ENCODE data around the gene PDZD7.
A peak's percentile ranks its signal among the peaks of the same experiment; 100 is the strongest.

PDZD7 gene

DNA sequence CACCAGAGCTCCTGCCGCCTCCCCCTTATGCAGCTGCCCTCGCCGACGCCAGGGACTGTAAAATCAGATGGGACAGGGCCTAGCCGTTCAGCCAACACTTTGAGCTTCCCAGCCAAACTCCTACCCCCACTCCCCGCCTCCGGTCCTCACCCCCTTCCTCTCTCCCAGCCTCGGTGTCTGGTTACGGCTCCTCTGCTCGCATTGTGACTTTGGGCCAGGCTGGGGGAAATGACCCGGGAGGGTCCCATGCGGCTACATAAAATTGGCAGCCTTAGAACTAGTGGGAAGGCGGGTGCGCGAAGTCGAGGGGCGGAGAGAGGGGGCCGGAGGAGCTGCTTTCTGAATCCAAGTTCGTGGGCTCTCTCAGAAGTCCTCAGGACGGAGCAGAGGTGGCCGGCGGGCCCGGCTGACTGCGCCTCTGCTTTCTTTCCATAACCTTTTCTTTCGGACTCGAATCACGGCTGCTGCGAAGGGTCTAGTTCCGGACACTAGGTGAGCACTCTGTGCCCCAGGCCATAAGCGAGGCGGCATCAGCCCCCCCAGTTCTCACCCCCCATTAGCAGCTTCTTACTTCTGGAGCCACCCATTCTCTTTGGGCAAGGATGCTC lies 30.8 kb upstream of the PDZD7 start, which contains the start of gene KAZALD1:
Gene KAZALD1 (plus strand): TSS at position 366 of the 608 bp plus-strand sequence. CDS start 604 bp downstream, outside the sequence.
- DNase-seq (ENCODE audit: low spot score) = no peak

DNA sequence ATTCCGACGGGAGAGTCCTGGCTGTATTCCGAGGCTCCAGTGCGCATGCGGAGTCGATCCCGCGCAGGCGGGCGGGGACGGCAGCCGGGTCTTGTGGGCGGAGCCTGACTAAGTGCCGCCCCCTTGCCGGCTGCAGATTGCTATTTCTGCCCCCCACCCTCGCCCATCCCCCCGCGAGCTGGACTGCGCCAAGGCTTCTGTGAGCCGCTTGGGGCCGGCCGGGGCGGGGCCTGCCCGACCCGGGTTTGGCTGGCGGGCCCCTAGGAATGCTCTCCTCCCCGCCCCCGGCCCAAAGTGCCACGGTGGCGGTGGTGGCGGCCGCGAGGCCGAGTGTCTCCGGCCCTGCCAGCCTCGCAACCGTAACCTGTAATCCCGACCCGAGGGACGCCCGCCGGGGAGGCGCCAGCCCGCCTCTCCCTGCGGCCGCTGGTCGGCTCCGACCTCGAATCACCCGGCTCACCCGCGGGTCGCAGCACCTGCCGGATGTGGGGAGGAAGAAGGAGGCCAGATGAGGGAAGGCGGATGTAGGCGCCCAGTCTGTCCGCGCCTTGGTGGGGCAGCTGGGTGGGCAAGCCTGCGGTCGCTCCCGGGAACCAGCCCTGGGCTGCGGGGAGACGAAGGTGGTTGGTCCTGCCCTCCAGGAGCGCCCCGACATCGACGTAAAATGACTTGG lies 30.2 kb upstream of the PDZD7 start:
- DNase-seq (ENCODE audit: low spot score) = no peak

DNA sequence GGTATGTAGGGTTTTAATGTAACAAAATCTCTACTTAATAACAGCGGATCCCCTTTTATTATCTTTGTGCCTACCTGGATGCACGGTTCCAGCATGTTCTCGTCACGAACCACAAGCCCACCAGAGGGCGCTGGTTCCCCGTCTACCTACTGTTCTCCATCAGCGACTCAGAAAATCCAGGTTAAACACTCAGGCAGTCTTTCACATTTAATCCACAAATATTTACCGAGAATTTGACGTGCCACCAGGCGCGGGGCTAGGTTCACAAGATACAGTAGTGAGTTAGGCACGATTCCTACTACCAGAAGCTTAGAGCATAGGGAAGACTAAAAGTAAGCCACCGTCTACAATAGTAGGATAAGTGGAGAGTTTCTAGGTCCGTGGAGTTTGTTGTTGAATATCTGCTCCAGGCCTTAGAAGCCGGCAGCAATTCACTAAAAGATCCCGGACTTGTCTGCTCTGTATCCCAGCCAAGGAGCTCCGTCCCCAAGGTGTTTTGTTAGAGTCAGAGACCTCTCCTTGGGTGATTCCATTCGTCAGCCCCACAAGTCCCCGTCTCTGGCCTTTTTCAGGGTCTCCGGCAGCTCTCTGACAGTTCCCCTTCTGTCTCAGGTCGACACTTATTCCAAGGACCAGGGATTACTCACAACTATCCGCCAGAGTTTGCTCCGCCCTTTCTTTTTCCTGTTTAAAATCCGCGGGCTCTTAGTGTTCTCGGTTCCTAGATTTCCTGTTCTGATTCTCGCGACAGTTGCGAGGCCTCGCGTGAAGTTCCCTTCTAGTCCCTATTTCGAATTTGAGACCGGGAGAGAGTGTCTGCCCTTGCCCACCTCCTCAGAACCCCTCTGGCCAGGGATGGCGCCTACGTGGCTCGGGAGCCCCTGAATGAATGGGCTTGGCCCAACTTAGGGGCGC lies 29.4 kb upstream of the PDZD7 start:
- DNase-seq (ENCODE audit: low spot score) = peak; percentile 95

DNA sequence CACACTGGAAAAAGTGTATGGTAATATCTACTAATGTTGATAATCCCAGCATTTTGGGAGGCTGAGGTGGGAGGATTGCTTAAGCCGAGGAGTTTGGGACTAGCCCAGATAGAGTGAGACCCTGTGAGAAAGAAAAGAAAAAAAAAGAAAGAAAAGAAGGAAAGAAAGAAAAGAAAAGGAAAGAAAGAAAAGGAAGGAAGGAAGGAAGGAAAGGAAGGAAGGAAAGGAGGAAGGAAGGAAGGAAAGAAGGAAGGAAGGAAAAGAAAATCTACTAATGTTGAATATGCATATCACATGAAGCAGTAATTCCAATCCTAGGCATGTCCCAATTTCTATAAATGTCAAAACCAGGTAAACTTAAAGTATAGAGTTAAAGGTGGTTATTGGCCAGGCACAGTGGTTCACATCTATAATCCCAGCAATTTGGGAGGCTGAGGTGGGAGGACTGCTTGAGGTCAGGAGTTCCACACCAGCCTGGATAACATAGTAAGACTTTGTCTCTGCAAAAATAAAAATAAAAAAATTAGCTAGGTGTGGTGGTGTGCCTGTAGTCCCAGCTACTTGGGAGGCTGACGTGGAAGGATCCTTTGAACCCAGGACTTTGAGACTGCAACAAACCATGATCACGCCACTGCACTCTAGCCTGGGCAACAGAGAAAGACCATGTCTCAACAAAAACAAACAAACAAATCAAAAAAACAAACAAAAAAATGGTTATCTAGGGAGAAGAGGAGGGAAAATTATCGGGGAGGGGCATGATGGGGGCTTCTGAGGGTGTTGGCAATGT lies 25.6 kb upstream of the PDZD7 start:
- DNase-seq (ENCODE audit: low spot score) = no peak

DNA sequence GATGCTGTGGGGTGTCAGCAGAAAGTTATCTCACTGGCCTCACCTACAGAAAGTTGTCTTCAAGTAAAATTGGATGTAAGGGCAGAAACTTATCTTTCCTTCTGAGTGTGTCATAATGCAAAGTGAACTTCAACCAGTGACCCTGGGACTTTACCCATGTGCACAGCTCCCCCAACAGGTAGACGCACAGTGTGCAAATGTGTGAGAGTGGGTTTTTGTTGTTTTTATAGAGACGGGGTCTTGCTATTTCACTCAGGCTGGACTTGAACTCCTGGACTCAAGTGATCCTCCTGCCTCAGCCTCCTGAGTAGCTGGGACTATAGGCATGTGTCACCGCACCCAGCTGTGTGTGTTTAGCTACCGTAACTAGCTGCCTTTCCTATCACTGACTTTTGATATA lies 24.5 kb upstream of the PDZD7 start:
- no peak for DNase-seq (ENCODE audit: low spot score)

DNA sequence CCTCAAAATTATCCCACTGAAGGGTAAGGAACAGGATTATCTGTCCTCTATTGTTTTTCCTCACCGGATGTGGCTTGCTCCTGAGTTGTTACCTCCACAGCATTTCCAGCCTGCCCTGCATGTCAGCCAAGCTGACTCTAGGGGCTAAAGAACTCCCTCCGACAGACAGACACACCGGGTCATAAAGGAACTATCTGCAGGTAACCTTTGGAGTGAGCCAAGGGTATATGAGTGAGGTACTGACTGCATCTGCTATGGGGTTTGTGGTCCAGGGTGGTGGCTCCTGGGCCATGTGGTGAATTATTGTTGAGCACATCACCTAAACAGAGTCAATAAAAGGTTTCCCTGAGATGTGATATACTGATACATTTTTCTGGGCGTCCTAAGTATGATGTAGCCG lies 23.9 kb upstream of the PDZD7 start:
- no peak for DNase-seq (ENCODE audit: low spot score)

DNA sequence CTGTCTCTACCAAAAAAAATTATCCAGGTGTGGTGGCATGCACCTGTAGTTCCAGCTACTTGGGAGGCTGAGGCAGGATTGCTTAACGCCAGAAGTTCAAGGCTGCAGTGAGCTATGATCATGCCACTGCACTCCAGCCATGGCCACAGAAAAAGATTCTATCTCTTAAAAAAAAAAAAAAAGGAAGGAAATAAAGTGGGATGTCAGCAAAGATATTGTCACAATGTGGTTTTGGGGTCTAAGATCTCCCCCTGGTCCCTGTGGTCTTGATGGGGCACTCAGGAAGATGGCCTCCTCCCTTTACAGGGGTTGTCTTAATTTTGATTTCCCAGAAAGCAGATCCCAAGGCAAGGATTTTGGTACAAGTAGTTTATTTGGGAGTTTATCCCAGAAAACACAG lies 23.4 kb upstream of the PDZD7 start:
- DNase-seq (ENCODE audit: low spot score) = no peak

DNA sequence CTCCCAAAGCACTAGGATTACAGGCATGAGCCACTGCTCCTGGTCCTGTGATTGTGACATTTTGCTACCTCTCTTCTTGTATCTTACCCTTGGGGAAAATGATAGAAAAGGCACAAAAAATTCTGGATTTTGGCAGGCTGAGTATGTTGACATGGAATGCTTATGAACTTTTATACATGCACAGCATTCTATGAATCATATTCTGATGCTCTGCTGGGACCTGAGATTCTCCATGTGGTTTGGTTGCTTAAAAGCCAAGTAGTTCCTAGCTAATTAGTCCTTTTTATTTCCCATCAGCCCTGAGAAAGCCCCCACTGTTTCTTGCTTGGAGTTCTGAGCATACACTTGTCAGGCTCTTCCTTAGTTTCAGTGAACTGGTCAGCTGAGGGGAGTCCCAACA lies 22.6 kb upstream of the PDZD7 start:
- DNase-seq (ENCODE audit: low spot score) = no peak

DNA sequence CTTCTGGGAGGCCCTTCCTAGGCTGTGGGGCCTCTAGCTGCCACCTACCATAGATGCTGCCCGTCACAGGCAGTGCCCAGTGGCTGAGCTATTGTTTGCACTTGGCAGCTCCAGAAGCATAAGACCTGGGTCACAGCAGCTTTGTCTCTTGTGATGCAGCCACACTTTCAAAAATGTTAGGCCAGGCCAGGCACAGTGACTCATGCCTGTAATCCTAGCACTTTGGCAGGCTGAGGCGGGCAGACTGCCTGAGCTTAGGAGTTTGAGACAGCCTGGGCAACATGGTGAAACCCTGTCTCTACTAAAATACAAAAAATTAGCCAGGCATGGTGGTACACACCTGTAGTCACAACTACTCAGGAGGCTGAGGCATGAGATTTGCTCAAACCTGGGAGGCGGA lies 21.4 kb upstream of the PDZD7 start:
- no peak for DNase-seq (ENCODE audit: low spot score)

DNA sequence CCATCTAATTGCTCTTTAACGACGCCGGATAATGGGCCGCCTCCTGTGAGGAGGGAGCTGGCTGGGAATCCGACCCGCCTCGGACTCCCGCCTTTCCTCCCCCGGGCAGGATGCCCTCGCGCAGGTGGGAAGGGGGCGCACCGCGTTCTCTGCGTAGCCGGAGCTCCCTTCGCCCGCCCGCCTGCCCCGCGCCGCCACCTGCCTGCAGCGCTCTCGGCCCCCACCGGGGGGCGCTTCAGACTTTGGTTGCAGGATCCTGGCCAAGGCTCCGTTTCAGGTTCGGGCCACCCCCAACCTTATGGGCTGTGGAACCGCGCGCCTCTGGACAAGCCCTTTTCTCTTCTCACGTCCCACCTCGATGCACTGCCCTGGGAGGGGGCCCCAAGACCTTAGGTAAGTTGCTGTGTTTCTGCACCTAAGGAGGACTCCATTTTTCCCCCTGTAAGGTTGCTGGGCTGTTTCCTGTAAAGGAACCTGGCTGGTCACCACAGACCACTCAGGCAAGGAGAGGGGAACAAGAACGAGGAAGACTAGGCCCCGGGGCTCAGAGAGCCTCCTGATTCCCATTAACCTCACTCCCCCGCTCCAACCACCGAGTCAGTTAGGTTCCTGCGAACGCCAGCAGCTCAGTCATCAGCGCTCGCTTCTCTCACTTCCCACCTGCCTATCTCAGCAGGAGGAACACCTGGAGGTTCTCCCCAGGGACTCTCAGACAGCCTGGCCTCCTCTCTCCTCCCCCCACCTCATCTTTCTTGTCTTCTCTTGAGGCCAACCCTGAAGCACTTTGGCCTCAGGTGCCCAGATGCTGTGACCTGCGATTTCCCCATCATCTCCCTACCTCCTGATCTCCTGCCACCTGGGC lies 19.5 kb upstream of the PDZD7 start:
- no peak for DNase-seq (ENCODE audit: low spot score)

DNA sequence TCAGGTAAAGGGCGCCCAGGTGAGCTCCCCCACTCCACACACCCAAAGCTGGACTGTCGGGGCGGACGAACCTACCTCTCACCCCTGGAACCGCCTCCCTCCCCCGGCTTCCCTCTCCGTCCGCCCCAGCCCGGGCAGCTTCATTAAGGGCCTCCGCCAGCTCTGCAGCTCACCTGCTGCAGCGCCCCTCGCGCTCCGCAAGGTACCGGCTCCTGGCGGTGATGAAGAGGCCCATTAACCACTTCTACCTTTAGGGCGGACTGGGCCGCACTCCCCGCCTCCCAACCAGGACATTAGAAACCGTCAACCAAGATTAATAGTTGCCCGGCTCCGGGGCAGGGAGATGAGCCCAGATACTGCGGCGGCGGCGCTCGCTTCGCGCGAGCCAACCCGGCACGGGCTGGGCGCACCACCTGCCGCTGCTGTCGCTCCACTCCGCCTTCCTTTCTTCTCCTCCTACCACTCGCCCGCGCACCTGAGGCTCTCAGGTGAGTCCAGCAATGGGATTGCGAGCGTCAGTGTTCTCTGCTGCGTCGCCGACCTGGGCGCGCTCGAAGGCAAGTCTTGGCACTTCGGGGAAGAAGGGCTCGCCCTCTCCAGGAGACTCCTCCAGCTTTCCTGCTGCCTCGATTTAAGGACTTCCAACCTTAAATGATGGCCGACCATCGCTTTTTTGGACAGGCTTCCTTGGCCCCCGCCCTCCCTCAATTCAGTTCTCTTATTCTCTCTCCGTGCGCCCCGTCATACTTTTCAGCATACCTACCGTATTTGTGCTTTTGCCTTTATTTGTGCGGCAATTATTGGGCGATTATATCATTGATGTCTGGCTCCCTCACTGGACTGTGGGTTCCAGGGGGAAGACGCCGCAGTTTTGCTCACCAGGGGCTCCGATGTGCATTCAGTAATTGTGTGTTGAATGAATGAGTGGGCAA lies 17.3 kb upstream of the PDZD7 start:
- no peak for DNase-seq (ENCODE audit: low spot score)

DNA sequence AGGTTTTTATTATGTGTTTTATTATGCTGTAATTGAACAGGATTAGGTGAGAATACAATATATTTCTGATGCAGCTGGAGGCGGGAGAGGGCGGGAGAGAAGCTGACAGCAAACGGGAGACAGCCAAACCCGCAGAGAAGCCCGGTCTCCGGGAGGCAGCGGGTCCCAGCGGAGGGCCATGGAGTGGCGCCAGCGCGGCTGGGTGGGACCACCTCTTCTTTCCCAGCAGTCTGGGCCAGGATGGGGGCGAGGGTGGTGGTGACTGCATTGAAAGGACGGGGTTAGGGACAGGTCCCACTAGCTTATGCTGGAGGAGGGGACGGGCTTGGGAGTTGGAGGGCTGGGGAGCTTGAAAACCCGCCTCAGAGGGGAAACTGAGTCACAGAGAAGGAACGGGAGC lies 16.3 kb upstream of the PDZD7 start:
- DNase-seq (ENCODE audit: low spot score) = no peak

DNA sequence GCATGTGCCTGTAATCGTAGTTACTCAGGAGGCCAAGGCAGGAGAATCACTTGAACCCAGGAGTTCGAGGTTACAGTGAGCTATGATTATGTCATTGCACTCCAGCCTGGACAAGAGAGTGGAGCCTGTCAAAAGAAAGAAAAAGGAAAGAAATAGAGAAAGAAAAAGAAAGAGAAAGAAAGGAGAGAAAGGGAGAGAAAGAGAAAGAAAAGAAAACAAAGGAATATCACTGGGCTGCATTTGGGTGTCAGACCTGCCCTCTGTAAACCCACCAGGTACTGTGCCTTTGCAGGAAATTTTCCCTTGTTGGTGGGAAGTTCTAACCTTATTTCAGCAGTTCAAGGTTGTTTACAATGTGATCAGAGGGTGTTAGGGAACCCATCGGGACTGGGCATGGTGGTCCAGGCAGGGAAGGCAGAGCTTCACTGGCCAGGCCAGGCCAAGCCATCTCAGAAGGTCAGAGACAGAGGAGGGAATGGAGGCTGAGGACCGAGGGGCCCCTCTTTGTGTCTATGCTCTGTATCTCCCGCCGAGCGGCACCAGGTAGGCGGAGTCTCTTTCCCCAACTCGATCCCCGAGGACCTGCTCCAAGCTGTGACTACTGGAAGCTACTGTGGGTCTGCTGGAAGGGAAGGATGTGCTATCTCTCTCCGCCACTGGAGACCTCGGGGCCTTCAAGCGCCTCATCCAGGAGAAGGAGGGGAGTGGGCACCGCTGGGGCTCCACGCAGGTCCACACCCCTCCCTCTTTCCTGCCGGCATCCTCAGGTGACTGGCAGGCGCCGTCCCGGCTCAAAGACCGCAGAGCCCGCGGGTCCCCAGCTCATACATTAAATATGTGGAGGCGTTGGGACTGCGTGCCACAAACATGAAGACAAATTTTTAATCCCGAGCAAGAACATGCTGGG lies 15.7 kb upstream of the PDZD7 start:
- no peak for DNase-seq (ENCODE audit: low spot score)

DNA sequence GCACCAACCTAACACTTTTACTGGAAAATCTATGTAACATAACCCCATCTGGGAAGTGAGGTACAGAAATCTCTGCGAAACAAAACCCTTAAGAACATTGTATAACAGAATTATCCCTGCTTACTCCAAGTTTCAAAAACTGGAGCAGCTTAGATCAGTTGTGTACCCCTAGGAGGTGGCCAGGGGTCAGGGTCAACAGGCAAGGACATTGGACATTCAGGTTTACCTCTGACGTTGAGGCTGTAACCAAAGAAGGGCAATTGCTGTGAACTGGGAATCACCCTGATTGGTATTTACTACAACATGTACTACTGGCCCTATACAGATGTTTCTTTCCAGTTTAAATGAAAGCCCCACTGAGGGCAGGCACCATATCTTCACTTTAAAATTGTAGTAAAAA lies 13.2 kb upstream of the PDZD7 start:
- DNase-seq (ENCODE audit: low spot score) = no peak

DNA sequence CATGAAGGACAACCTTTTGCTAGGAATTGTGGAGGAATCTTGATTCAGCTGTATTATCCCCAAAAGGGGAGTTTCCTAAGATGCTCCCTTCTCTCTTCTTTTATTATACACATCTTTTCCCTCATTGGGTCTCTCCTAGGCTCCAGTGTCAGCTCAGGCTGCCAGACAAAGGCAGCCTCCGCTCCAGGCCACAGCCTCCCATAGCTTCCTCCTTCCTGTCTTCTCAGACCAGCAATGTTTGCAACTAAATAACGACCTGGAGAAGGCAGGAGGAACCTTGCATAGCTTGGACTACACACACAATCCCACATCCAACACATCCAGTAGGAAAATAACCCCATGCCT lies 12.4 kb upstream of the PDZD7 start:
- DNase-seq (ENCODE audit: low spot score) = no peak

DNA sequence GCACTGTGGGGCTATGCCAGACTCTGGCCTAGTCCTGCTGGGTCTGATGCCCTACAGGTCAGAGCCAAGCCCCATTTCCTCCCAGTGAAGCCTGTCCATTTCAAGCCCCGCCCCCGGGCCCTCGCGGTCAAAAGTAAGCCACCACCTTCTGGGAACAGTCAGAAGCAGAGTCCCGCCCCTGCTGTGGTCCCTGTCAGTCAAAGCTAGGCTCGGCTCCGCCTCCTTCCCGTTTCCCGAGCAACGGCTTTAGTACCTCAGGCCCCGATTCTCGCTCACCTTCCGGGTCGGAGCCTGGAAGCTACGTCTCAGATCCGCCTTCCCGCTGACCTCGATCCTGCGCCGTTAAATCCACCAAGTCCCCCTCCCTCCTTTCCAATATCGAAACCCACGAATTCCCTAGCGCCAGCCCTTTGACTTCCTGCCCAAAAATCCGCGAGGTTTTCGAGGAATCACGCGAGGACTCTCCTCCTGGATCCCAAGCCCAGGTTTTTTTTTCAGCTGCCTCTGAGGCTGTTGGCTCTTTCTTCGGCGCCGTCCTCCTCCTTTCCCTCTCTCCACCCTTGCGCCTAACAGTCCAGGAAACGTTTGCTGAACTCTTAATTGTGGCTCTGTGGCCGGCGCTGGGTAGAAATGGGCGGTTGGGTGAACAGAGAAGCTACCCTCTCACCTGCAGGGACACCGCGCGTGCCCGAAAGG lies 11.9 kb upstream of the PDZD7 start:
- peak; percentile 90 for DNase-seq (ENCODE audit: low spot score)

DNA sequence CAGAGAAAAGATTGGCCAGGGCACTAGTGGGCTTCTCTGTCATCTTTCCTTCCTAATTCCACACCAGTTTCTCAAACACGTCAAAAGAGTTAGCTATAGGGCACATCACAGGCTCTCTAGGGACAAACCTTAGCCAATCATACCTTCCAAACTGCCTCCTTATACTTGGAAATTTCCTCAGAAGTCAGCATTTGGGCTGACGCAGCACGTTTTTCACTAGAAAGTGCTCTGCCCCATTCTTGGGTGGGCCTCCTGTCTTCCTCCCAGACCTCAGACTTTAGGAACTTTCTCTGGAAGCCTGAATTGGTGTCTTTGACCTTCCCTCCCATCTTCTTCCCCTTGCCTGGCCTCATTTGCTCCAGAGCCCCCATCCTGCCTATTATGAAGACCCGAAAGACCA lies 11.2 kb upstream of the PDZD7 start:
- DNase-seq (ENCODE audit: low spot score) = no peak

DNA sequence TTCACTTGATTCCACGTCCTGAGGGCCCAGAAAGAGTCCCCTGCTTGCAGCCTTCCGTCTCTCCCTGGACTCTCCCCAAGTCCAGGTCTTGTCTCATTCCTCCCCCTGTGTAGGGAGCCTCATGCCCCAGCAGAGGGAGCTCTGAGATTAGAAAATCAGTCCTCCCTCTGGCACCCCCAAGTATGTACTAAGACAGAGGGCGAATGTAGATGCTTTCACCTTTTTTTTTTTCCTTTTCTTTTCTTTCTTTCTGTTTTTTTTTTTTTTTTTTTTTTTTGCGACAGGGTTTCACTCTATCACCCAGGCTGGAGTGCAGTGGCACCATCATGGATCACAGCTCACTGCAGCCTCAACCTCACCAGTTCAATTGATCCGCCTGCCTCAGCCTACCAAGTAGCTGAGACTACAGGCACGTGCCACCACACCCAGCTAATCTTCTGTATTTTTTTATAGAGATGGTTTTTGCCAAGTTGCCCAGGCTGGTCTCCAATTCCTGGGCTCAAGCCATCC lies 10.4 kb upstream of the PDZD7 start:
- DNase-seq (ENCODE audit: low spot score) = peak; percentile 96

All from pons (tissue), 1 donor.